OCI-LY1 (cell line): Measurements from ENCODE around the gene SLC25A18.

ENCODE experiments used
- H2AFZ ChIP-seq: fragments of 200-600 bp; sonication (generic), shearing (Covaris generic); 2 replicates; pipeline ENCODE4 v1.6.0; 2014; ENCODE audit warnings: antibody characterized with exemption, mild to moderate bottlenecking, low read length
- H3F3A ChIP-seq: fragments of 200-600 bp; sonication (generic), shearing (Covaris generic); 2 replicates; pipeline ENCODE4 v1.6.0; 2014; ENCODE audit warnings: mild to moderate bottlenecking, antibody characterized with exemption, low read length, moderate library complexity; ENCODE audit not compliant: insufficient read depth
- H3K27ac ChIP-seq: fragments of 200-600 bp; sonication (generic); 2 replicates; pipeline ENCODE4 v1.5.1; 2014; ENCODE audit warnings: low read length, mixed run types, mild to moderate bottlenecking, low read depth; ENCODE audit not compliant: poor library complexity, severe bottlenecking
- H3K27me3 ChIP-seq: fragments of 200-600 bp; sonication (generic); 2 replicates; pipeline ENCODE4 v1.6.0; 2014; ENCODE audit warnings: antibody characterized with exemption, mild to moderate bottlenecking, low read length, moderate library complexity; ENCODE audit not compliant: insufficient read depth
- H3K36me3 ChIP-seq: fragments of 200-600 bp; sonication (generic); 2 replicates; pipeline ENCODE4 v1.6.1; 2014; ENCODE audit warnings: mild to moderate bottlenecking, antibody characterized with exemption, low read length, moderate library complexity, mixed read lengths; ENCODE audit not compliant: insufficient read depth
- H3K4me1 ChIP-seq: fragments of 200-600 bp; sonication (generic); 2 replicates; pipeline ENCODE4 v1.5.1; 2014; ENCODE audit warnings: mild to moderate bottlenecking, low read length, moderate library complexity; ENCODE audit not compliant: insufficient read depth, severe bottlenecking
- H3K4me2 ChIP-seq: fragments of 200-600 bp; sonication (generic), shearing (Covaris generic); 2 replicates; pipeline ENCODE4 v1.6.1; 2014; ENCODE audit warnings: low read length
- H3K4me3 ChIP-seq: fragments of 200-600 bp; sonication (generic); 2 replicates; pipeline ENCODE4 v1.5.1; 2014; ENCODE audit warnings: low read length, low read depth, mild to moderate bottlenecking, mixed read lengths; ENCODE audit not compliant: poor library complexity, severe bottlenecking
- H3K79me2 ChIP-seq: fragments of 200-600 bp; shearing (Covaris generic); 2 replicates; pipeline ENCODE4 v1.6.1; 2016; ENCODE audit warnings: mixed run types, low read length, mixed read lengths; ENCODE audit not compliant: insufficient read depth
- H3K9ac ChIP-seq: fragments of 200-600 bp; sonication (generic), shearing (Covaris generic); 2 replicates; pipeline ENCODE4 v1.6.1; 2014; ENCODE audit warnings: mild to moderate bottlenecking, low read length, mixed read lengths
- H3K9me2 ChIP-seq: fragments of 200-600 bp; sonication (generic), shearing (Covaris generic); 2 replicates; pipeline ENCODE4 v1.6.1; 2014; ENCODE audit warnings: low read depth, mild to moderate bottlenecking, low read length, mixed read lengths
- H3K9me3 ChIP-seq: fragments of 200-600 bp; shearing (Covaris generic); 2 replicates; pipeline ENCODE4 v1.6.1; 2014; ENCODE audit warnings: low read length, mixed read lengths
- H4K20me1 ChIP-seq: fragments of 200-600 bp; sonication (generic), shearing (Covaris generic); 2 replicates; pipeline ENCODE4 v1.6.0; 2016; ENCODE audit warnings: mild to moderate bottlenecking, low read length; ENCODE audit not compliant: insufficient read depth
- CTCF ChIP-seq: fragments of 200-600 bp; sonication (generic), shearing (Covaris generic); IDR thresholded peaks from 2 replicates; pipeline ENCODE4 v1.5.1; 2017; ENCODE audit warnings: mild to moderate bottlenecking, antibody characterized with exemption, low read length, moderate library complexity, mixed read lengths
- EZH2 ChIP-seq: fragments of 200-600 bp; sonication (generic), shearing (Covaris generic); IDR thresholded peaks from 2 replicates; pipeline ENCODE4 v1.8.0; 2017; ENCODE audit warnings: borderline replicate concordance, mixed run types, mild to moderate bottlenecking, antibody characterized with exemption, low read length, moderate library complexity, mixed read lengths

The SLC25A18 gene

DNA sequence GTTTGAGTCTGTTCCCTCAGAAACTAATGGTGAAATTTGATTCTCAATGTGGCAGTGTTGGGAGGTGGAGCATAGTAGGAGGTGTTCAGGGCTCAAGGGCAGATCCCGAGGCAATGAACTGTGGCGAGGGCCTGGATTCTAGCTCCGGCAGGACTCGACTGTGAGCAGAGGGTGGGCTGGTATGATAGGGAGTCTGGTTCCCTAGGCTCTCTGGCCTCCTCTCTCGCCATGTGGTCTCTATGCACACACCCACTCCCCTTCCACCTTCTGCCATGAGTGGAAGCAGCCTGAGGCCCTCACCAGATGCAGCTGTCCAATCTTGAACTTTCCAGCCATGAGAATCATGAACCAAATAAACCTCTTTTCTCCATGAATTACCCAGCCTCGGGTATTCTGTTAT, 32.9 kb downstream of the SLC25A18 start:
- no peak overlapping the region for H3K4me3 ChIP-seq
- H3K79me2 ChIP-seq = no peaks in the 10 kb centered on the region
- H3K4me2 ChIP-seq = no peak overlapping the region
- H2AFZ ChIP-seq = no peak overlapping the region
- no peaks in the 10 kb centered on the region for H3K9me2 ChIP-seq
- H3K4me1 ChIP-seq = peaks cover 28% of the 10 kb centered on the region
- H3F3A ChIP-seq = no peaks in the 10 kb centered on the region
- H3K9ac ChIP-seq = no peak overlapping the region
- no peaks in the 10 kb centered on the region for H3K27me3 ChIP-seq
- no peaks in the 10 kb centered on the region for H4K20me1 ChIP-seq
- TF ChIP-seq CTCF = no peak
- no peak for TF ChIP-seq EZH2
- no peak overlapping the region for H3K27ac ChIP-seq
- H3K36me3 ChIP-seq = peaks cover 78% of the 10 kb centered on the region
- H3K9me3 ChIP-seq = no peaks in the 10 kb centered on the region

DNA sequence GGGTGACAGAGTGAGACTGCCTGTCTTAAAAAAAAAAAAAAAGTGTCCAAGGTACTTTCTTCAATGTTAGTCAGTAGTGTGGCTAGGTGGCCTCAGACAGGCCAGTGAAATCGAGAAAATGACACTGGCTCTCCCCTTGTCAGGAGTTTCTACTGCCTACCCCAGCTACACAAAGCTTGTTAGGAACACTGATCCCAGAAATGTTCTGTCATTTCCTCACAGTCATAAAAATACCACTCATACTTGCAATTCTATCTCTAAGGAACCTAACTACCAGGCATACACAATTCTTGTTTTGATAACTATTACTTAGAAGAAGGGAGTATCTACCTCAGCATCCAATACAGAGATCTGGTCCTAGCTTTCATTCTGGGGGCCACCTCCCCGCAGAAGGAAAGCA, 33.9 kb downstream of the SLC25A18 start:
- Histone ChIP-seq H3K9ac (no peak overlapping the region), H3K4me1 (peaks cover 28% of the 10 kb centered on the region), H4K20me1 (no peaks in the 10 kb centered on the region), H2AFZ (no peak overlapping the region), H3F3A (no peaks in the 10 kb centered on the region), H3K79me2 (no peaks in the 10 kb centered on the region), H3K36me3 (peaks cover 68% of the 10 kb centered on the region), H3K27me3 (no peaks in the 10 kb centered on the region), H3K4me3 (no peak overlapping the region), H3K9me2 (no peaks in the 10 kb centered on the region), H3K9me3 (no peaks in the 10 kb centered on the region), H3K27ac (no peak overlapping the region), H3K4me2 (no peak overlapping the region)
- TF ChIP-seq EZH2 (no peak), CTCF (no peak)

DNA sequence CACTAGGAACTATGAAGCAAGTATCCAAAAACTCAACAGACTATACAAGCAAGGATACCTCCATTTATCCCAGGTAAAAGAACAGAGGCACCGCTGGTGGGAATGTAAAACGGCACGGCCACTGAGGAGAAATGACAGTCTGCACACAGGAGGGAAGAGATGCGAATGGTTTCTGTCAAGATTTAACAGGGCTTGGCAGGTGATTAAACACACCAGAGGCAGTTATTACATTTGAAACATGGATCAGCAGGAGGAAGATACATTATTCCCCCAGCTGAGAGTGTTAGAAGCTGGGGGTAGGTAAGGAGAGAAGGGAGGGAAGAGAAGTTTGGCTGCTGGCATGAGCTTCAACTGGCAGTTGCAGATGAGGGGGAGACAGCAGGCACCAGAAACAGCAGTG, 35.0 kb downstream of the SLC25A18 start:
- H3F3A ChIP-seq = no peaks in the 10 kb centered on the region
- H3K9me2 ChIP-seq = no peaks in the 10 kb centered on the region
- H3K9me3 ChIP-seq = no peaks in the 10 kb centered on the region
- H4K20me1 ChIP-seq = no peaks in the 10 kb centered on the region
- no peak overlapping the region for H3K4me3 ChIP-seq
- H2AFZ ChIP-seq = no peak overlapping the region
- no peak overlapping the region for H3K9ac ChIP-seq
- H3K36me3 ChIP-seq = peaks cover 57% of the 10 kb centered on the region
- H3K27me3 ChIP-seq = no peaks in the 10 kb centered on the region
- H3K4me1 ChIP-seq = peaks cover 23% of the 10 kb centered on the region
- no peaks in the 10 kb centered on the region for H3K79me2 ChIP-seq
- H3K4me2 ChIP-seq = no peak overlapping the region
- TF ChIP-seq CTCF (no peak), EZH2 (no peak)
- H3K27ac ChIP-seq = no peak overlapping the region
